ENCODE data around the gene COPE. TPM values are rescaled to one million over a fixed set of nuclear protein-coding genes. Genes with fewer than 3 reads are reported as not detected.

COPE gene
- total and polyA plus RNA-seq, 2 of the 4 experiments (the other 2 are of a cell fraction): 347 to 461 TPM

GRCh38 chr19:18915639-18916038 is 3.5 kb downstream of the COPE start:
- no peak overlapping the region for H3K4me3 ChIP-seq (ENCODE audit: insufficient read depth, low read depth, low read length)
- no peak overlapping the region for H3K18ac ChIP-seq (ENCODE audit: low read depth, low read length)
- no peak overlapping the region for H2BK20ac ChIP-seq (ENCODE audit: low read depth, low read length)
- H2BK5ac ChIP-seq (ENCODE audit: low read depth, low read length, poor library complexity, severe bottlenecking): no peak overlapping the region
- H3K9me1 ChIP-seq (ENCODE audit: insufficient read depth, low read length): peaks cover 6% of the 10 kb centered on the region
- in situ Hi-C loops (cut with MboI; ENCODE audit: low sequenced_read_pairs): no loop called here
- no peak overlapping the region for H4K5ac ChIP-seq (ENCODE audit: low read depth, low read length)
- peaks cover 31% of the 10 kb centered on the region for H3K36me3 ChIP-seq (ENCODE audit: control insufficient read depth, insufficient read depth, low read length)
- H4K8ac ChIP-seq (ENCODE audit: low read depth in 2 of 2, low read length in 2 of 2): no peak overlapping the region
- no peaks in the 10 kb centered on the region for H3K27me3 ChIP-seq (ENCODE audit: control insufficient read depth, insufficient read depth, low read length)
- H2BK120ac ChIP-seq (ENCODE audit: low read depth, low read length): no peak overlapping the region
- peaks cover 52% of the 10 kb centered on the region for H4K20me1 ChIP-seq (ENCODE audit: insufficient read depth, low read length)
- H2AFZ ChIP-seq (replicated peaks; ENCODE audit: low read length, poor library complexity): no peak overlapping the region
- H3K9me3 ChIP-seq (ENCODE audit: control insufficient read depth, insufficient read depth, low read length): no peaks in the 10 kb centered on the region
- H3K27ac ChIP-seq (ENCODE audit: insufficient read depth, low read length): no peak overlapping the region
- ATAC-seq (ENCODE audit: low read depth): no peak
- peaks cover 5% of the 10 kb centered on the region for H3K4me1 ChIP-seq (ENCODE audit: control insufficient read depth, insufficient read depth, low read length)
- H3K4me2 ChIP-seq (ENCODE audit: low read depth, low read length): no peak overlapping the region
- POLR2A ChIA-PET (ENCODE audit: unreplicated experiment): interaction anchor here (0.7 kb wide), 1 partner anchor 534 kb away, joined by 3 read pairs; no protein-coding TSS in a partner anchor
- no TSS peak for BruUV-seq (replicated peaks)
- intact Hi-C loops (cut with micrococcal nuclease): loop anchor here (5.0 kb wide), 1 partner anchor 328 kb away; the partner anchor contains the start of gene REX1BD
- CTCF ChIA-PET: no interaction called here
- no peak overlapping the region for H4K91ac ChIP-seq (ENCODE audit: insufficient read depth, low read depth, low read length)
- H2AK9ac ChIP-seq (replicated peaks; ENCODE audit: low read depth, low read length, poor library complexity): peak overlapping the region; percentile 84
- 56% methylated on average over 4 of the region's 5 CpGs; no CpG with 5 or more reads in 1 of the 2 experiments for WGBS, 2 experiments (ENCODE audit: extremely low coverage in 2 of 2, insufficient read length in 1 of 2)
- H2AK5ac ChIP-seq (ENCODE audit: low read depth, low read length): no peak overlapping the region
- peak; percentile 45 for TF ChIP-seq RAD21 (IDR thresholded peaks at IDR 0.05; ENCODE audit: low read length)
- TF ChIP-seq, protein P1, sequence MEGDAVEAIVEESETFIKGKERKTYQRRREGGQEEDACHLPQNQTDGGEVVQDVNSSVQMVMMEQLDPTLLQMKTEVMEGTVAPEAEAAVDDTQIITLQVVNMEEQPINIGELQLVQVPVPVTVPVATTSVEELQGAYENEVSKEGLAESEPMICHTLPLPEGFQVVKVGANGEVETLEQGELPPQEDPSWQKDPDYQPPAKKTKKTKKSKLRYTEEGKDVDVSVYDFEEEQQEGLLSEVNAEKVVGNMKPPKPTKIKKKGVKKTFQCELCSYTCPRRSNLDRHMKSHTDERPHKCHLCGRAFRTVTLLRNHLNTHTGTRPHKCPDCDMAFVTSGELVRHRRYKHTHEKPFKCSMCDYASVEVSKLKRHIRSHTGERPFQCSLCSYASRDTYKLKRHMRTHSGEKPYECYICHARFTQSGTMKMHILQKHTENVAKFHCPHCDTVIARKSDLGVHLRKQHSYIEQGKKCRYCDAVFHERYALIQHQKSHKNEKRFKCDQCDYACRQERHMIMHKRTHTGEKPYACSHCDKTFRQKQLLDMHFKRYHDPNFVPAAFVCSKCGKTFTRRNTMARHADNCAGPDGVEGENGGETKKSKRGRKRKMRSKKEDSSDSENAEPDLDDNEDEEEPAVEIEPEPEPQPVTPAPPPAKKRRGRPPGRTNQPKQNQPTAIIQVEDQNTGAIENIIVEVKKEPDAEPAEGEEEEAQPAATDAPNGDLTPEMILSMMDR (conservative IDR thresholded peaks at IDR 0.05; ENCODE audit: low read depth, low read length): peak; percentile 42
- no peak for TF ChIP-seq NFE2L2 (IDR thresholded peaks at IDR 0.05; ENCODE audit: low read depth, low read length)
- peak; percentile 30 for DNase-seq
- no peak overlapping the region for H2BK15ac ChIP-seq (ENCODE audit: low read depth, low read length)
- no peak overlapping the region for H3K9ac ChIP-seq (ENCODE audit: low read depth, low read length)
- no peak overlapping the region for H3K23ac ChIP-seq (ENCODE audit: low read depth, low read length)
- dilution Hi-C loops (cut with HindIII; ENCODE audit: low sequenced_read_pairs, unreplicated experiment): no loop called here
- no peak overlapping the region for H3K56ac ChIP-seq (ENCODE audit: extremely low read depth, insufficient read depth, low read length)
- no peak overlapping the region for H3K14ac ChIP-seq (replicated peaks; ENCODE audit: low read depth, low read length)
- H3K79me1 ChIP-seq (ENCODE audit: low read depth in 1 of 2, low read length in 2 of 2): peaks cover 35 to 66% of the 10 kb centered on the region in 2 experiments
- H3K4ac ChIP-seq (ENCODE audit: low read depth, low read length): no peak overlapping the region
